GM23338 (cell line): ENCODE results near the gene GUCY1A1. TPM values are rescaled to one million over a fixed set of nuclear protein-coding genes. Genes with fewer than 3 reads are reported as not detected.

Source experiments
- ATAC-seq: fragments of 200-7000 bp; cut with Tn5 transposase; 3 replicates; pipeline ENCODE4 v1.9.1; 2020
- DNase-seq: peaks from one replicate; pipeline ENCODE4 v3.0.0-alpha.2; 2015; ENCODE audit warnings: low spot score
- H2AFZ ChIP-seq: fragments of 200-600 bp; sonication (generic); 2 replicates; pipeline ENCODE4 v1.8.0; 2016; ENCODE audit warnings: antibody characterized with exemption, mild to moderate bottlenecking, moderate library complexity
- H3F3A ChIP-seq: fragments of 200-600 bp; sonication (generic); replicated peaks from 2 replicates; pipeline ENCODE4 v1.8.0; 2017; ENCODE audit warnings: antibody characterized with exemption, mixed run types, low read depth
- H3K27ac ChIP-seq: fragments of 200-600 bp; sonication (generic); 2 replicates; pipeline ENCODE4 v1.6.1; 2016; ENCODE audit warnings: low read depth
- H3K27me3 ChIP-seq: fragments of 200-600 bp; sonication (generic); 2 replicates; pipeline ENCODE4 v1.8.0; 2016; ENCODE audit warnings: mild to moderate bottlenecking, mixed run types, moderate library complexity; ENCODE audit not compliant: insufficient read depth
- H3K36me3 ChIP-seq: fragments of 200-600 bp; sonication (generic); 2 replicates; pipeline ENCODE4 v1.8.0; 2016; ENCODE audit warnings: mild to moderate bottlenecking; ENCODE audit not compliant: insufficient read depth
- H3K4me1 ChIP-seq: fragments of 200-600 bp; sonication (generic); 2 replicates; pipeline ENCODE4 v1.8.0; 2016; ENCODE audit warnings: mild to moderate bottlenecking, moderate library complexity; ENCODE audit not compliant: insufficient read depth
- H3K4me2 ChIP-seq: fragments of 200-600 bp; sonication (generic); 2 replicates; pipeline ENCODE4 v1.7.1; 2017; ENCODE audit warnings: mixed run types
- H3K4me3 ChIP-seq: fragments of 200-600 bp; sonication (generic); 2 replicates; pipeline ENCODE4 v1.6.1; 2016; ENCODE audit warnings: mixed run types
- H3K79me2 ChIP-seq: fragments of 200-600 bp; sonication (generic); replicated peaks from 2 replicates; pipeline ENCODE4 v1.8.0; 2017; ENCODE audit warnings: mild to moderate bottlenecking; ENCODE audit not compliant: insufficient read depth
- H3K9me2 ChIP-seq: fragments of 200-600 bp; sonication (generic); 2 replicates; pipeline ENCODE4 v1.8.0; 2017; ENCODE audit not compliant: insufficient read depth
- H4K20me1 ChIP-seq: fragments of 200-600 bp; sonication (generic); replicated peaks from 2 replicates; pipeline ENCODE4 v1.8.0; 2017; ENCODE audit warnings: mild to moderate bottlenecking; ENCODE audit not compliant: insufficient read depth
- H3K27ac Mint-ChIP-seq: 2 replicates; pipeline ENCODE4 v1.8.0; 2020; ENCODE audit warnings: inconsistent platforms, mild to moderate bottlenecking, moderate library complexity, mixed read lengths
- H3K27me3 Mint-ChIP-seq: 3 replicates; pipeline ENCODE4 v1.8.0; 2022; ENCODE audit warnings: low read depth, mild to moderate bottlenecking, moderate library complexity, mixed read lengths, inconsistent platforms; ENCODE audit not compliant: insufficient read depth, poor library complexity
- H3K36me3 Mint-ChIP-seq: 3 replicates; pipeline ENCODE4 v1.8.0; 2021; ENCODE audit warnings: low read depth, mild to moderate bottlenecking, inconsistent platforms, moderate library complexity, mixed read lengths
- H3K4me1 Mint-ChIP-seq: 3 replicates; pipeline ENCODE4 v1.8.0; 2020; ENCODE audit warnings: mild to moderate bottlenecking, inconsistent platforms, mixed read lengths
- H3K4me3 Mint-ChIP-seq: 3 replicates; pipeline ENCODE4 v1.8.0; 2021; ENCODE audit warnings: moderate library complexity, mild to moderate bottlenecking, inconsistent platforms, mixed read lengths
- H3K9me3 Mint-ChIP-seq: 3 replicates; pipeline ENCODE4 v1.8.0; 2020; ENCODE audit warnings: moderate library complexity, mild to moderate bottlenecking, inconsistent platforms, mixed read lengths
- CREB1 ChIP-seq: fragments of 250-450 bp; sonication (Bioruptor Pico); IDR thresholded peaks from 2 replicates; pipeline ENCODE4 v1.5.0; 2020; ENCODE audit warnings: low read depth, mild to moderate bottlenecking, moderate library complexity
- CTCF ChIP-seq, 2 experiments: fragments of 200-600 bp in 1 of 2; sonication (generic) in 1 of 2; conservative IDR thresholded peaks; 2 replicates each; pipeline versions ENCODE4 v1.5.1 to v1.6.1; 2016 to 2017; ENCODE audit warnings: antibody characterized with exemption in 2 of 2, low read depth in 2 of 2, mild to moderate bottlenecking in 2 of 2, moderate library complexity in 1 of 2
- EZH2 ChIP-seq: fragments of 200-600 bp; sonication (generic); IDR thresholded peaks from one replicate; pipeline ENCODE4 v1.8.0; 2017; ENCODE audit warnings: antibody characterized with exemption, mild to moderate bottlenecking, low read depth; ENCODE audit not compliant: unreplicated experiment
- EZH2phosphoT487 ChIP-seq: fragments of 200-600 bp; sonication (generic); IDR thresholded peaks from one replicate; pipeline ENCODE4 v1.8.1; 2018; ENCODE audit warnings: antibody characterized with exemption; ENCODE audit not compliant: unreplicated experiment
- JUNB ChIP-seq: IDR thresholded peaks from one replicate; pipeline ENCODE4 v1.6.1; 2016; ENCODE audit warnings: antibody characterized with exemption; ENCODE audit not compliant: unreplicated experiment
- NANOG ChIP-seq: IDR thresholded peaks from 2 replicates; pipeline ENCODE4 v1.6.1; 2016; ENCODE audit warnings: antibody characterized with exemption, borderline replicate concordance
- POLR2AphosphoS5 ChIP-seq: IDR thresholded peaks from 2 replicates; pipeline ENCODE4 v1.6.1; 2016; ENCODE audit warnings: antibody characterized with exemption, low read depth
- STAT1 ChIP-seq: IDR thresholded peaks from one replicate; pipeline ENCODE4 v1.6.1; 2016; ENCODE audit warnings: antibody characterized with exemption; ENCODE audit not compliant: unreplicated experiment
- ZNF114 ChIP-seq: fragments of 250-450 bp; sonication (Bioruptor Pico); IDR thresholded peaks from 2 replicates; pipeline ENCODE4 v1.5.0; 2020; ENCODE audit warnings: mild to moderate bottlenecking, moderate library complexity
- ZNF331 ChIP-seq: fragments of 250-450 bp; sonication (Bioruptor Pico); IDR thresholded peaks from 2 replicates; pipeline ENCODE4 v1.5.0; 2020; ENCODE audit warnings: low read depth, mild to moderate bottlenecking, moderate library complexity
- polyA plus RNA-seq: library from polyadenylated mRNA; unstranded; fragments of >200 nt; fragmentation: Nextera tagmentation; extraction: Ambion mirVana; gene quantifications from 2 replicates; pipeline ENCODE4 v1.2.1, GENCODE V29; 2016
- total RNA-seq: library from RNA; depleted of rRNA; stranded (reverse); fragments of >200 nt; shearing (Covaris generic); gene quantifications from 2 replicates; pipeline ENCODE4 v1.2.3, GENCODE V29; 2014
- TF ChIP-seq, protein P1 (sequence below): IDR thresholded peaks from 2 replicates; pipeline ENCODE4 v1.6.1; 2016; ENCODE audit warnings: antibody characterized with exemption
- TF ChIP-seq, protein P2 (sequence below): IDR thresholded peaks from one replicate; pipeline ENCODE4 v1.6.1; 2018; ENCODE audit warnings: antibody characterized with exemption; ENCODE audit not compliant: unreplicated experiment
- TF ChIP-seq, protein P3 (sequence below): fragments of 250-450 bp; sonication (Bioruptor Pico); IDR thresholded peaks from 2 replicates; pipeline ENCODE4 v1.5.0; 2020; ENCODE audit warnings: mild to moderate bottlenecking, moderate library complexity

Gene GUCY1A1
- total and polyA plus RNA-seq, 2 experiments from 2014 or later, result not detected

GRCh38 chr4:155692361-155692760, 25.7 kb downstream of the GUCY1A1 start:
- H3K4me3 ChIP-seq, result no peak overlapping the region
- DNase-seq (no peak), ATAC-seq (no peak)
- H3K9me2 ChIP-seq, result no peaks in the 10 kb centered on the region; the same call in 1 of the 2 replicates
- Mint-ChIP-seq H3K27me3 (no peaks in the 10 kb centered on the region), H3K9me3 (no peaks in the 10 kb centered on the region), H3K36me3 (no peaks in the 10 kb centered on the region), H3K4me1 (no peaks in the 10 kb centered on the region), H3K27ac (no peak overlapping the region), H3K4me3 (no peak overlapping the region)
- H4K20me1 ChIP-seq, result no peaks in the 10 kb centered on the region
- H2AFZ ChIP-seq, result no peak overlapping the region
- H3K27ac ChIP-seq, result no peak overlapping the region
- TF ChIP-seq, protein P1, sequence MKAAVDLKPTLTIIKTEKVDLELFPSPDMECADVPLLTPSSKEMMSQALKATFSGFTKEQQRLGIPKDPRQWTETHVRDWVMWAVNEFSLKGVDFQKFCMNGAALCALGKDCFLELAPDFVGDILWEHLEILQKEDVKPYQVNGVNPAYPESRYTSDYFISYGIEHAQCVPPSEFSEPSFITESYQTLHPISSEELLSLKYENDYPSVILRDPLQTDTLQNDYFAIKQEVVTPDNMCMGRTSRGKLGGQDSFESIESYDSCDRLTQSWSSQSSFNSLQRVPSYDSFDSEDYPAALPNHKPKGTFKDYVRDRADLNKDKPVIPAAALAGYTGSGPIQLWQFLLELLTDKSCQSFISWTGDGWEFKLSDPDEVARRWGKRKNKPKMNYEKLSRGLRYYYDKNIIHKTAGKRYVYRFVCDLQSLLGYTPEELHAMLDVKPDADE, result no peak
- TF ChIP-seq NANOG (no peak), CTCF (conservative IDR thresholded peaks at IDR 0.05; ENCODE audit: low read depth in 2 of 2) (no peak), POLR2AphosphoS5 (no peak), CREB1 (CRISPR knock-in tag) (no peak), EZH2 (no peak), EZH2phosphoT487 (no peak), JUNB (no peak), ZNF114 (CRISPR knock-in tag) (no peak), STAT1 (no peak), ZNF331 (CRISPR knock-in tag) (no peak)
- TF ChIP-seq, protein P2, sequence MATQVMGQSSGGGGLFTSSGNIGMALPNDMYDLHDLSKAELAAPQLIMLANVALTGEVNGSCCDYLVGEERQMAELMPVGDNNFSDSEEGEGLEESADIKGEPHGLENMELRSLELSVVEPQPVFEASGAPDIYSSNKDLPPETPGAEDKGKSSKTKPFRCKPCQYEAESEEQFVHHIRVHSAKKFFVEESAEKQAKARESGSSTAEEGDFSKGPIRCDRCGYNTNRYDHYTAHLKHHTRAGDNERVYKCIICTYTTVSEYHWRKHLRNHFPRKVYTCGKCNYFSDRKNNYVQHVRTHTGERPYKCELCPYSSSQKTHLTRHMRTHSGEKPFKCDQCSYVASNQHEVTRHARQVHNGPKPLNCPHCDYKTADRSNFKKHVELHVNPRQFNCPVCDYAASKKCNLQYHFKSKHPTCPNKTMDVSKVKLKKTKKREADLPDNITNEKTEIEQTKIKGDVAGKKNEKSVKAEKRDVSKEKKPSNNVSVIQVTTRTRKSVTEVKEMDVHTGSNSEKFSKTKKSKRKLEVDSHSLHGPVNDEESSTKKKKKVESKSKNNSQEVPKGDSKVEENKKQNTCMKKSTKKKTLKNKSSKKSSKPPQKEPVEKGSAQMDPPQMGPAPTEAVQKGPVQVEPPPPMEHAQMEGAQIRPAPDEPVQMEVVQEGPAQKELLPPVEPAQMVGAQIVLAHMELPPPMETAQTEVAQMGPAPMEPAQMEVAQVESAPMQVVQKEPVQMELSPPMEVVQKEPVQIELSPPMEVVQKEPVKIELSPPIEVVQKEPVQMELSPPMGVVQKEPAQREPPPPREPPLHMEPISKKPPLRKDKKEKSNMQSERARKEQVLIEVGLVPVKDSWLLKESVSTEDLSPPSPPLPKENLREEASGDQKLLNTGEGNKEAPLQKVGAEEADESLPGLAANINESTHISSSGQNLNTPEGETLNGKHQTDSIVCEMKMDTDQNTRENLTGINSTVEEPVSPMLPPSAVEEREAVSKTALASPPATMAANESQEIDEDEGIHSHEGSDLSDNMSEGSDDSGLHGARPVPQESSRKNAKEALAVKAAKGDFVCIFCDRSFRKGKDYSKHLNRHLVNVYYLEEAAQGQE, result no peak
- TF ChIP-seq, protein P3, sequence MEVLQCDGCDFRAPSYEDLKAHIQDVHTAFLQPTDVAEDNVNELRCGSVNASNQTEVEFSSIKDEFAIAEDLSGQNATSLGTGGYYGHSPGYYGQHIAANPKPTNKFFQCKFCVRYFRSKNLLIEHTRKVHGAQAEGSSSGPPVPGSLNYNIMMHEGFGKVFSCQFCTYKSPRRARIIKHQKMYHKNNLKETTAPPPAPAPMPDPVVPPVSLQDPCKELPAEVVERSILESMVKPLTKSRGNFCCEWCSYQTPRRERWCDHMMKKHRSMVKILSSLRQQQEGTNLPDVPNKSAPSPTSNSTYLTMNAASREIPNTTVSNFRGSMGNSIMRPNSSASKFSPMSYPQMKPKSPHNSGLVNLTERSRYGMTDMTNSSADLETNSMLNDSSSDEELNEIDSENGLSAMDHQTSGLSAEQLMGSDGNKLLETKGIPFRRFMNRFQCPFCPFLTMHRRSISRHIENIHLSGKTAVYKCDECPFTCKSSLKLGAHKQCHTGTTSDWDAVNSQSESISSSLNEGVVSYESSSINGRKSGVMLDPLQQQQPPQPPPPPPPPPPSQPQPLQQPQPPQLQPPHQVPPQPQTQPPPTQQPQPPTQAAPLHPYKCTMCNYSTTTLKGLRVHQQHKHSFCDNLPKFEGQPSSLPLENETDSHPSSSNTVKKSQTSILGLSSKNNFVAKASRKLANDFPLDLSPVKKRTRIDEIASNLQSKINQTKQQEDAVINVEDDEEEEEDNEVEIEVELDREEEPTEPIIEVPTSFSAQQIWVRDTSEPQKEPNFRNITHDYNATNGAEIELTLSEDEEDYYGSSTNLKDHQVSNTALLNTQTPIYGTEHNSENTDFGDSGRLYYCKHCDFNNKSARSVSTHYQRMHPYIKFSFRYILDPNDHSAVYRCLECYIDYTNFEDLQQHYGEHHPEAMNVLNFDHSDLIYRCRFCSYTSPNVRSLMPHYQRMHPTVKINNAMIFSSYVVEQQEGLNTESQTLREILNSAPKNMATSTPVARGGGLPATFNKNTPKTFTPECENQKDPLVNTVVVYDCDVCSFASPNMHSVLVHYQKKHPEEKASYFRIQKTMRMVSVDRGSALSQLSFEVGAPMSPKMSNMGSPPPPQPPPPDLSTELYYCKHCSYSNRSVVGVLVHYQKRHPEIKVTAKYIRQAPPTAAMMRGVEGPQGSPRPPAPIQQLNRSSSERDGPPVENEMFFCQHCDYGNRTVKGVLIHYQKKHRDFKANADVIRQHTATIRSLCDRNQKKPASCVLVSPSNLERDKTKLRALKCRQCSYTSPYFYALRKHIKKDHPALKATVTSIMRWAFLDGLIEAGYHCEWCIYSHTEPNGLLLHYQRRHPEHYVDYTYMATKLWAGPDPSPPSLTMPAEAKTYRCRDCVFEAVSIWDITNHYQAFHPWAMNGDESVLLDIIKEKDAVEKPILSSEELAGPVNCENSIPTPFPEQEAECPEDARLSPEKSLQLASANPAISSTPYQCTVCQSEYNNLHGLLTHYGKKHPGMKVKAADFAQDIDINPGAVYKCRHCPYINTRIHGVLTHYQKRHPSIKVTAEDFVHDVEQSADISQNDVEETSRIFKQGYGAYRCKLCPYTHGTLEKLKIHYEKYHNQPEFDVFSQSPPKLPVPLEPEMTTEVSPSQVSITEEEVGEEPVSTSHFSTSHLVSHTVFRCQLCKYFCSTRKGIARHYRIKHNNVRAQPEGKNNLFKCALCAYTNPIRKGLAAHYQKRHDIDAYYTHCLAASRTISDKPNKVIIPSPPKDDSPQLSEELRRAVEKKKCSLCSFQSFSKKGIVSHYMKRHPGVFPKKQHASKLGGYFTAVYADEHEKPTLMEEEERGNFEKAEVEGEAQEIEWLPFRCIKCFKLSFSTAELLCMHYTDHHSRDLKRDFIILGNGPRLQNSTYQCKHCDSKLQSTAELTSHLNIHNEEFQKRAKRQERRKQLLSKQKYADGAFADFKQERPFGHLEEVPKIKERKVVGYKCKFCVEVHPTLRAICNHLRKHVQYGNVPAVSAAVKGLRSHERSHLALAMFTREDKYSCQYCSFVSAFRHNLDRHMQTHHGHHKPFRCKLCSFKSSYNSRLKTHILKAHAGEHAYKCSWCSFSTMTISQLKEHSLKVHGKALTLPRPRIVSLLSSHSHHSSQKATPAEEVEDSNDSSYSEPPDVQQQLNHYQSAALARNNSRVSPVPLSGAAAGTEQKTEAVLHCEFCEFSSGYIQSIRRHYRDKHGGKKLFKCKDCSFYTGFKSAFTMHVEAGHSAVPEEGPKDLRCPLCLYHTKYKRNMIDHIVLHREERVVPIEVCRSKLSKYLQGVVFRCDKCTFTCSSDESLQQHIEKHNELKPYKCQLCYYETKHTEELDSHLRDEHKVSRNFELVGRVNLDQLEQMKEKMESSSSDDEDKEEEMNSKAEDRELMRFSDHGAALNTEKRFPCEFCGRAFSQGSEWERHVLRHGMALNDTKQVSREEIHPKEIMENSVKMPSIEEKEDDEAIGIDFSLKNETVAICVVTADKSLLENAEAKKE (CRISPR knock-in tag), result no peak
- H3K4me1 ChIP-seq, result no peaks in the 10 kb centered on the region
- no peaks in the 10 kb centered on the region for H3K79me2 ChIP-seq
- H3F3A ChIP-seq, result no peaks in the 10 kb centered on the region
- H3K27me3 ChIP-seq, result no peaks in the 10 kb centered on the region
- H3K36me3 ChIP-seq, result no peaks in the 10 kb centered on the region
- H3K4me2 ChIP-seq, result no peak overlapping the region
